Measurements from ENCODE around the gene GHITM.

GHITM gene

GRCh38 chr10:84200537-84201243 lies 61.4 kb downstream of the GHITM start:
- Histone ChIP-seq H3K9ac (ENCODE audit: insufficient read length) (no peak overlapping the region), H3K27ac (no peak overlapping the region), H3K9me3 (ENCODE audit: low read depth, low read length) (no peaks in the 10 kb centered on the region), H3K36me3 (ENCODE audit: insufficient read depth, low read length) (no peaks in the 10 kb centered on the region), H3K4me3 (no peak overlapping the region)
- TF ChIP-seq FOXP2 (optimal IDR thresholded peaks at IDR 0.05; ENCODE audit: control extremely low read depth, extremely low read length, insufficient read depth) (no peak), EZH2 (IDR thresholded peaks at IDR 0.05) (no peak), POLR2AphosphoS5 (IDR thresholded peaks at IDR 0.05; ENCODE audit: borderline replicate concordance, low read depth, low read length) (no peak)
- no peak for DNase-seq (ENCODE audit: low read depth, low spot score)

GRCh38 chr10:84201244-84201606 lies 61.9 kb downstream of the GHITM start:
- no peak for TF ChIP-seq POLR2AphosphoS5 (IDR thresholded peaks at IDR 0.05; ENCODE audit: borderline replicate concordance, low read depth, low read length)
- no peak for TF ChIP-seq FOXP2 (optimal IDR thresholded peaks at IDR 0.05; ENCODE audit: control extremely low read depth, extremely low read length, insufficient read depth)
- TF ChIP-seq EZH2 (IDR thresholded peaks at IDR 0.05), result no peak
- no peak overlapping the region for H3K4me3 ChIP-seq
- no peak overlapping the region for H3K27ac ChIP-seq
- H3K36me3 ChIP-seq (ENCODE audit: insufficient read depth, low read length), result no peaks in the 10 kb centered on the region
- H3K9ac ChIP-seq (ENCODE audit: insufficient read length), result no peak overlapping the region
- no peaks in the 10 kb centered on the region for H3K9me3 ChIP-seq (ENCODE audit: low read depth, low read length)
- no peak for DNase-seq (ENCODE audit: low read depth, low spot score)

GRCh38 chr10:84201682-84202081 lies 62.4 kb downstream of the GHITM start:
- no peak overlapping the region for H3K9ac ChIP-seq (ENCODE audit: insufficient read length)
- no peak for DNase-seq (ENCODE audit: low read depth, low spot score)
- H3K36me3 ChIP-seq (ENCODE audit: insufficient read depth, low read length), result no peaks in the 10 kb centered on the region
- no peak overlapping the region for H3K4me3 ChIP-seq
- no peaks in the 10 kb centered on the region for H3K9me3 ChIP-seq (ENCODE audit: low read depth, low read length)
- TF ChIP-seq FOXP2 (optimal IDR thresholded peaks at IDR 0.05; ENCODE audit: control extremely low read depth, extremely low read length, insufficient read depth) (no peak), EZH2 (IDR thresholded peaks at IDR 0.05) (no peak), POLR2AphosphoS5 (IDR thresholded peaks at IDR 0.05; ENCODE audit: borderline replicate concordance, low read depth, low read length) (no peak)
- no peak overlapping the region for H3K27ac ChIP-seq

- H3K9me3 ChIP-seq (ENCODE audit: low read depth, low read length), result no peaks in the 10 kb centered on the region
- no peak for TF ChIP-seq POLR2AphosphoS5 (IDR thresholded peaks at IDR 0.05; ENCODE audit: borderline replicate concordance, low read depth, low read length)
- no peak for TF ChIP-seq FOXP2 (optimal IDR thresholded peaks at IDR 0.05; ENCODE audit: control extremely low read depth, extremely low read length, insufficient read depth)
- no peak for TF ChIP-seq EZH2 (IDR thresholded peaks at IDR 0.05)
- no peak overlapping the region for H3K9ac ChIP-seq (ENCODE audit: insufficient read length)
- H3K27ac ChIP-seq, result no peak overlapping the region
- DNase-seq (ENCODE audit: low read depth, low spot score), result no peak
- H3K4me3 ChIP-seq, result no peak overlapping the region
- H3K36me3 ChIP-seq (ENCODE audit: insufficient read depth, low read length), result no peaks in the 10 kb centered on the region
Measured at GRCh38 chr10:84202349-84202748, 63.0 kb downstream of the GHITM start.
